ENCODE measurements around the gene TSSK3.
A peak's percentile ranks its signal among the peaks of the same experiment; 100 is the strongest.

Gene TSSK3

GRCh38 chr1:32356478-32356877 is 5.9 kb upstream of the TSSK3 start:
- H3K4me1 ChIP-seq (ENCODE audit: control insufficient read depth, insufficient read depth, low read length): peaks cover 21% of the 10 kb centered on the region
- no peaks in the 10 kb centered on the region for H3K27me3 ChIP-seq (ENCODE audit: control insufficient read depth, insufficient read depth, low read length)
- H3K9ac ChIP-seq (ENCODE audit: low read length): no peak overlapping the region
- H3K36me3 ChIP-seq (ENCODE audit: control insufficient read depth, insufficient read depth, low read length): no peaks in the 10 kb centered on the region
- no peaks in the 10 kb centered on the region for H3K9me3 ChIP-seq (ENCODE audit: control insufficient read depth, low read length)
- no peak overlapping the region for H3K4me3 ChIP-seq (ENCODE audit: low read length)

- no peaks in the 10 kb centered on the region for H3K9me3 ChIP-seq (ENCODE audit: control insufficient read depth, low read length)
- no peak overlapping the region for H3K9ac ChIP-seq (ENCODE audit: low read length)
- H3K4me1 ChIP-seq (ENCODE audit: control insufficient read depth, insufficient read depth, low read length): peaks cover 20% of the 10 kb centered on the region
- no peaks in the 10 kb centered on the region for H3K27me3 ChIP-seq (ENCODE audit: control insufficient read depth, insufficient read depth, low read length)
- H3K36me3 ChIP-seq (ENCODE audit: control insufficient read depth, insufficient read depth, low read length): no peaks in the 10 kb centered on the region
- H3K4me3 ChIP-seq (ENCODE audit: low read length): no peak overlapping the region
These were observed 4.7 kb upstream of the TSSK3 start for GRCh38 chr1:32357614-32358013.

GRCh38 chr1:32358435-32358834 is 3.9 kb upstream of the TSSK3 start:
- H3K9ac ChIP-seq (ENCODE audit: low read length): no peak overlapping the region
- no peaks in the 10 kb centered on the region for H3K9me3 ChIP-seq (ENCODE audit: control insufficient read depth, low read length)
- H3K4me1 ChIP-seq (ENCODE audit: control insufficient read depth, insufficient read depth, low read length): peaks cover 14% of the 10 kb centered on the region
- H3K4me3 ChIP-seq (ENCODE audit: low read length): no peak overlapping the region
- H3K36me3 ChIP-seq (ENCODE audit: control insufficient read depth, insufficient read depth, low read length): no peaks in the 10 kb centered on the region
- H3K27me3 ChIP-seq (ENCODE audit: control insufficient read depth, insufficient read depth, low read length): no peaks in the 10 kb centered on the region

- peaks cover 9% of the 10 kb centered on the region for H3K4me1 ChIP-seq (ENCODE audit: control insufficient read depth, insufficient read depth, low read length)
- H3K9me3 ChIP-seq (ENCODE audit: control insufficient read depth, low read length): no peaks in the 10 kb centered on the region
- no peaks in the 10 kb centered on the region for H3K27me3 ChIP-seq (ENCODE audit: control insufficient read depth, insufficient read depth, low read length)
- no peak overlapping the region for H3K4me3 ChIP-seq (ENCODE audit: low read length)
- peak overlapping the region; percentile 66 for H3K9ac ChIP-seq (ENCODE audit: low read length)
- no peaks in the 10 kb centered on the region for H3K36me3 ChIP-seq (ENCODE audit: control insufficient read depth, insufficient read depth, low read length)
These were observed 1.0 kb upstream of the TSSK3 start for GRCh38 chr1:32361308-32361673.

GRCh38 chr1:32361674-32362473 is 465 bp upstream of the TSSK3 start:
- Histone ChIP-seq H3K4me1 (ENCODE audit: control insufficient read depth, insufficient read depth, low read length) (peaks cover 9% of the 10 kb centered on the region), H3K4me3 (ENCODE audit: low read length) (peak overlapping the region; percentile 19), H3K27me3 (ENCODE audit: control insufficient read depth, insufficient read depth, low read length) (no peaks in the 10 kb centered on the region), H3K9me3 (ENCODE audit: control insufficient read depth, low read length) (no peaks in the 10 kb centered on the region), H3K36me3 (ENCODE audit: control insufficient read depth, insufficient read depth, low read length) (peaks cover 2% of the 10 kb centered on the region), H3K9ac (ENCODE audit: low read length) (peak overlapping the region; percentile 66)

GRCh38 chr1:32363713-32364112 is 1.4 kb downstream of the TSSK3 start:
- no peak overlapping the region for H3K9ac ChIP-seq (ENCODE audit: low read length)
- peaks cover 9% of the 10 kb centered on the region for H3K4me1 ChIP-seq (ENCODE audit: control insufficient read depth, insufficient read depth, low read length)
- no peak overlapping the region for H3K4me3 ChIP-seq (ENCODE audit: low read length)
- H3K27me3 ChIP-seq (ENCODE audit: control insufficient read depth, insufficient read depth, low read length): no peaks in the 10 kb centered on the region
- H3K36me3 ChIP-seq (ENCODE audit: control insufficient read depth, insufficient read depth, low read length): peaks cover 10% of the 10 kb centered on the region
- no peaks in the 10 kb centered on the region for H3K9me3 ChIP-seq (ENCODE audit: control insufficient read depth, low read length)

- Histone ChIP-seq H3K27me3 (ENCODE audit: control insufficient read depth, insufficient read depth, low read length) (no peaks in the 10 kb centered on the region), H3K4me3 (ENCODE audit: low read length) (no peak overlapping the region), H3K36me3 (ENCODE audit: control insufficient read depth, insufficient read depth, low read length) (peaks cover 10% of the 10 kb centered on the region), H3K9me3 (ENCODE audit: control insufficient read depth, low read length) (no peaks in the 10 kb centered on the region), H3K4me1 (ENCODE audit: control insufficient read depth, insufficient read depth, low read length) (peaks cover 9% of the 10 kb centered on the region), H3K9ac (ENCODE audit: low read length) (no peak overlapping the region)
These were observed 2.5 kb downstream of the TSSK3 start for GRCh38 chr1:32364836-32365235.

- H3K27me3 ChIP-seq (ENCODE audit: control insufficient read depth, insufficient read depth, low read length): no peaks in the 10 kb centered on the region
- H3K9me3 ChIP-seq (ENCODE audit: control insufficient read depth, low read length): no peaks in the 10 kb centered on the region
- H3K4me1 ChIP-seq (ENCODE audit: control insufficient read depth, insufficient read depth, low read length): peaks cover 9% of the 10 kb centered on the region
- H3K4me3 ChIP-seq (ENCODE audit: low read length): no peak overlapping the region
- no peak overlapping the region for H3K9ac ChIP-seq (ENCODE audit: low read length)
- H3K36me3 ChIP-seq (ENCODE audit: control insufficient read depth, insufficient read depth, low read length): peaks cover 10% of the 10 kb centered on the region
These were observed 3.1 kb downstream of the TSSK3 start for GRCh38 chr1:32365445-32365844.

- Histone ChIP-seq H3K9ac (ENCODE audit: low read length) (no peak overlapping the region), H3K4me3 (ENCODE audit: low read length) (no peak overlapping the region), H3K4me1 (ENCODE audit: control insufficient read depth, insufficient read depth, low read length) (no peaks in the 10 kb centered on the region), H3K9me3 (ENCODE audit: control insufficient read depth, low read length) (no peaks in the 10 kb centered on the region), H3K36me3 (ENCODE audit: control insufficient read depth, insufficient read depth, low read length) (peaks cover 26% of the 10 kb centered on the region), H3K27me3 (ENCODE audit: control insufficient read depth, insufficient read depth, low read length) (no peaks in the 10 kb centered on the region)
These were observed 5.7 kb downstream of the TSSK3 start for GRCh38 chr1:32367912-32368635.

GRCh38 chr1:32372149-32372756 is 9.9 kb downstream of the TSSK3 start:
- Histone ChIP-seq H3K9me3 (ENCODE audit: control insufficient read depth, low read length) (no peaks in the 10 kb centered on the region), H3K9ac (ENCODE audit: low read length) (no peak overlapping the region), H3K36me3 (ENCODE audit: control insufficient read depth, insufficient read depth, low read length) (peaks cover 28% of the 10 kb centered on the region), H3K4me3 (ENCODE audit: low read length) (no peak overlapping the region), H3K4me1 (ENCODE audit: control insufficient read depth, insufficient read depth, low read length) (no peaks in the 10 kb centered on the region), H3K27me3 (ENCODE audit: control insufficient read depth, insufficient read depth, low read length) (no peaks in the 10 kb centered on the region)

GRCh38 chr1:32373996-32374592 is 11.8 kb downstream of the TSSK3 start:
- Histone ChIP-seq H3K9me3 (ENCODE audit: control insufficient read depth, low read length) (no peaks in the 10 kb centered on the region), H3K4me1 (ENCODE audit: control insufficient read depth, insufficient read depth, low read length) (no peaks in the 10 kb centered on the region), H3K36me3 (ENCODE audit: control insufficient read depth, insufficient read depth, low read length) (peaks cover 31% of the 10 kb centered on the region), H3K27me3 (ENCODE audit: control insufficient read depth, insufficient read depth, low read length) (no peaks in the 10 kb centered on the region), H3K4me3 (ENCODE audit: low read length) (no peak overlapping the region), H3K9ac (ENCODE audit: low read length) (no peak overlapping the region)

- H3K4me3 ChIP-seq (ENCODE audit: low read length): no peak overlapping the region
- H3K27me3 ChIP-seq (ENCODE audit: control insufficient read depth, insufficient read depth, low read length): no peaks in the 10 kb centered on the region
- peaks cover 37% of the 10 kb centered on the region for H3K36me3 ChIP-seq (ENCODE audit: control insufficient read depth, insufficient read depth, low read length)
- H3K4me1 ChIP-seq (ENCODE audit: control insufficient read depth, insufficient read depth, low read length): no peaks in the 10 kb centered on the region
- H3K9me3 ChIP-seq (ENCODE audit: control insufficient read depth, low read length): no peaks in the 10 kb centered on the region
- H3K9ac ChIP-seq (ENCODE audit: low read length): no peak overlapping the region
These were observed 13.9 kb downstream of the TSSK3 start for GRCh38 chr1:32376199-32376598.
